Naive thymus-derived CD4-positive, alpha-beta T cell (primary cell): Measurements from ENCODE around the gene SEC14L3. TPM values are rescaled to one million over a fixed set of nuclear protein-coding genes. Genes with fewer than 3 reads are reported as not detected.

Source experiments
- ATAC-seq: fragments of 150-1000 bp; cut with Tn5 transposase; 2 replicates; pipeline ENCODE4 v1.10.0; 2021; ENCODE audit warnings: mild to moderate bottlenecking, moderate library complexity
- CTCF ChIA-PET: fragments of 350-600 bp; sonication (Branson Sonifier 250); formaldehyde crosslinking; loops from one replicate; lab custom pipeline; 2021; ENCODE audit warnings: antibody characterized with exemption; lab: Charles Lee
- POLR2A ChIA-PET: fragments of 350-600 bp; sonication (Branson Sonifier 250); formaldehyde crosslinking; loops from one replicate; lab custom pipeline; 2021; ENCODE audit warnings: antibody characterized with exemption, inconsistent platforms; lab: Charles Lee
- DNase-seq, 9 donors: peaks; one replicate each; pipeline versions ENCODE4 v3.0.0 to v3.0.0-alpha.2; 2020 to 2022; ENCODE audit warnings: mixed read lengths in 1 of 9
- H3K27ac ChIP-seq: one replicate; pipeline ENCODE4 v1.7.0; 2013; ENCODE audit warnings: mild to moderate bottlenecking, low read depth, low read length, moderate library complexity
- H3K27me3 ChIP-seq, 2 donors: one replicate each; pipeline ENCODE4 v1.7.0; 2013; ENCODE audit warnings: low read length in 2 of 2, mild to moderate bottlenecking in 2 of 2, moderate library complexity in 2 of 2; ENCODE audit not compliant: control insufficient read depth in 2 of 2, insufficient read depth in 2 of 2
- H3K36me3 ChIP-seq, 3 experiments: 1 replicate in 2 of 3; 2 replicates in 1 of 3; pipeline ENCODE4 v1.7.0; 2013; ENCODE audit warnings: low read length in 3 of 3, mild to moderate bottlenecking in 3 of 3, moderate library complexity in 1 of 3; ENCODE audit not compliant: insufficient read depth in 3 of 3, control insufficient read depth in 2 of 3
- H3K4me1 ChIP-seq, 2 donors: one replicate each; pipeline ENCODE4 v1.7.0; 2013; ENCODE audit warnings: low read length in 2 of 2, mild to moderate bottlenecking in 2 of 2, moderate library complexity in 1 of 2; ENCODE audit not compliant: control insufficient read depth in 2 of 2, insufficient read depth in 2 of 2
- H3K4me3 ChIP-seq: 2 replicates; pipeline ENCODE4 v1.7.0; 2013; ENCODE audit warnings: mild to moderate bottlenecking, low read length
- H3K9me3 ChIP-seq, 3 experiments: 1 replicate in 2 of 3; 2 replicates in 1 of 3; pipeline ENCODE4 v1.7.0; 2013; ENCODE audit warnings: low read length in 3 of 3; ENCODE audit not compliant: control insufficient read depth in 2 of 3
- H3K27ac Mint-ChIP-seq, 9 donors: one replicate each; pipeline ENCODE4 v1.8.0; 2020 to 2022; ENCODE audit warnings: mixed read lengths in 9 of 9, mild to moderate bottlenecking in 8 of 9, moderate library complexity in 5 of 9, inconsistent platforms in 2 of 9
- H3K27me3 Mint-ChIP-seq, 5 donors: one replicate each; pipeline ENCODE4 v1.8.0; 2021 to 2022; ENCODE audit warnings: mixed read lengths in 5 of 5, mild to moderate bottlenecking in 1 of 5
- H3K36me3 Mint-ChIP-seq, 5 donors: one replicate each; pipeline ENCODE4 v1.8.0; 2020 to 2022; ENCODE audit warnings: mixed read lengths in 5 of 5, mild to moderate bottlenecking in 3 of 5, inconsistent platforms in 1 of 5
- H3K4me1 Mint-ChIP-seq, 7 donors: one replicate each; pipeline ENCODE4 v1.8.0; 2020 to 2022; ENCODE audit warnings: mixed read lengths in 7 of 7, mild to moderate bottlenecking in 3 of 7, inconsistent platforms in 1 of 7
- H3K4me3 Mint-ChIP-seq, 10 donors: one replicate each; pipeline ENCODE4 v1.8.0; 2020 to 2022; ENCODE audit warnings: mild to moderate bottlenecking in 10 of 10, mixed read lengths in 10 of 10, moderate library complexity in 6 of 10, inconsistent platforms in 2 of 10
- H3K9me3 Mint-ChIP-seq, 11 donors: one replicate each; pipeline ENCODE4 v1.8.0; 2020 to 2022; ENCODE audit warnings: mixed read lengths in 11 of 11, mild to moderate bottlenecking in 4 of 11, inconsistent platforms in 1 of 11, moderate library complexity in 1 of 11
- intact Hi-C, 2 donors: fragments of 100-400 bp; cut with micrococcal nuclease; formaldehyde crosslinking; loops; one replicate each; pipeline ENCODE4 v1.15.1; 2023
- polyA plus RNA-seq, 2 donors: library from polyadenylated mRNA; unstranded; fragments of 300-500 nt; fragmentation: Illumina TruSeq; gene quantifications; one replicate each; pipeline ENCODE4 v1.2.3, GENCODE V29; 2021
- total RNA-seq, 6 experiments: library from RNA in 5 of 6; stranded (reverse) in 5 of 6; gene quantifications; 1 replicate in 5 of 6; 2 replicates in 1 of 6; pipeline ENCODE4 v1.2.3 and lab custom pipeline; 2021 to 2026

Gene SEC14L3
- total and polyA plus RNA-seq, 7 experiments from 2014 or later: not detected

GRCh38 chr22:30502153-30502552 is 30.3 kb upstream of the SEC14L3 start:
- no peak overlapping the region for H3K4me3 ChIP-seq
- H3K4me3 Mint-ChIP-seq: no peak overlapping the region
- no peaks in the 10 kb centered on the region for H3K9me3 Mint-ChIP-seq
- no peak overlapping the region for H3K27ac ChIP-seq
- intact Hi-C loops: no loop called here
- ATAC-seq (no peak), DNase-seq (no peak)
- no peaks in the 10 kb centered on the region for H3K36me3 ChIP-seq
- peaks cover 0 to 5% (median 0%) of the 10 kb centered on the region in 7 donors for H3K4me1 Mint-ChIP-seq
- H3K27ac Mint-ChIP-seq: no peak overlapping the region
- peaks cover 0 to 6% of the 10 kb centered on the region in 2 donors for H3K27me3 ChIP-seq
- H3K27me3 Mint-ChIP-seq: peaks cover 18 to 44% (median 29%) of the 10 kb centered on the region in 5 donors
- no peaks in the 10 kb centered on the region for H3K9me3 ChIP-seq
- H3K4me1 ChIP-seq: no peaks in the 10 kb centered on the region
- CTCF ChIA-PET: no interaction called here
- no peaks in the 10 kb centered on the region for H3K36me3 Mint-ChIP-seq
- POLR2A ChIA-PET: no interaction called here

GRCh38 chr22:30500628-30501027 is 28.8 kb upstream of the SEC14L3 start:
- intact Hi-C loops: no loop called here
- Histone ChIP-seq H3K4me3 (no peak overlapping the region), H3K27ac (no peak overlapping the region), H3K9me3 (no peaks in the 10 kb centered on the region), H3K27me3 (peaks cover 0 to 6% of the 10 kb centered on the region in 2 donors), H3K4me1 (no peaks in the 10 kb centered on the region), H3K36me3 (no peaks in the 10 kb centered on the region)
- H3K4me1 Mint-ChIP-seq: peaks cover 0 to 5% (median 0%) of the 10 kb centered on the region in 7 donors
- ChIA-PET POLR2A (no interaction called here), CTCF (no interaction called here)
- no peak overlapping the region for H3K27ac Mint-ChIP-seq
- DNase-seq (no peak), ATAC-seq (no peak)
- H3K9me3 Mint-ChIP-seq: no peaks in the 10 kb centered on the region
- H3K36me3 Mint-ChIP-seq: no peaks in the 10 kb centered on the region
- H3K27me3 Mint-ChIP-seq: peaks cover 12 to 41% (median 21%) of the 10 kb centered on the region in 5 donors
- no peak overlapping the region for H3K4me3 Mint-ChIP-seq

- intact Hi-C loops: no loop called here
- Mint-ChIP-seq H3K27ac (no peak overlapping the region), H3K4me1 (no peaks in the 10 kb centered on the region), H3K27me3 (peaks cover 0 to 25% (median 9%) of the 10 kb centered on the region in 5 donors), H3K36me3 (no peaks in the 10 kb centered on the region), H3K9me3 (no peaks in the 10 kb centered on the region), H3K4me3 (no peak overlapping the region)
- ATAC-seq (no peak), DNase-seq (no peak)
- ChIA-PET CTCF (no interaction called here), POLR2A (no interaction called here)
- Histone ChIP-seq H3K4me1 (no peaks in the 10 kb centered on the region), H3K27me3 (no peaks in the 10 kb centered on the region), H3K4me3 (no peak overlapping the region), H3K27ac (no peak overlapping the region), H3K9me3 (no peaks in the 10 kb centered on the region), H3K36me3 (no peaks in the 10 kb centered on the region)
Measured at GRCh38 chr22:30497466-30498150, 25.8 kb upstream of the SEC14L3 start.

GRCh38 chr22:30495041-30495784 is 23.4 kb upstream of the SEC14L3 start:
- H3K27ac Mint-ChIP-seq: no peak overlapping the region

GRCh38 chr22:30492144-30492543 is 20.3 kb upstream of the SEC14L3 start:
- ATAC-seq (no peak), DNase-seq (no peak)
- H3K4me3 Mint-ChIP-seq: no peak overlapping the region
- H3K9me3 Mint-ChIP-seq: no peaks in the 10 kb centered on the region
- H3K27me3 Mint-ChIP-seq: peaks cover 0 to 8% (median 4%) of the 10 kb centered on the region in 5 donors
- no peak overlapping the region for H3K27ac Mint-ChIP-seq
- Histone ChIP-seq H3K9me3 (no peaks in the 10 kb centered on the region), H3K4me1 (no peaks in the 10 kb centered on the region), H3K27me3 (no peaks in the 10 kb centered on the region), H3K4me3 (no peak overlapping the region), H3K27ac (no peak overlapping the region), H3K36me3 (no peaks in the 10 kb centered on the region)
- CTCF ChIA-PET: no interaction called here
- no peaks in the 10 kb centered on the region for H3K4me1 Mint-ChIP-seq
- no peaks in the 10 kb centered on the region for H3K36me3 Mint-ChIP-seq
- POLR2A ChIA-PET: no interaction called here
- intact Hi-C loops: no loop called here

More at GRCh38 chr22:30495041-30495784, 23.4 kb upstream of the SEC14L3 start:
- H3K4me3 Mint-ChIP-seq: no peak overlapping the region
- DNase-seq: no peak
- no peaks in the 10 kb centered on the region for H3K36me3 ChIP-seq
- H3K27ac ChIP-seq: no peak overlapping the region
- H3K4me1 Mint-ChIP-seq: no peaks in the 10 kb centered on the region
- H3K27me3 Mint-ChIP-seq: peaks cover 1 to 12% (median 8%) of the 10 kb centered on the region in 5 donors
- H3K36me3 Mint-ChIP-seq: no peaks in the 10 kb centered on the region
- no peaks in the 10 kb centered on the region for H3K27me3 ChIP-seq
- ATAC-seq: no peak
- intact Hi-C loops: no loop called here
- ChIA-PET POLR2A (no interaction called here), CTCF (no interaction called here)
- no peaks in the 10 kb centered on the region for H3K4me1 ChIP-seq
- H3K9me3 Mint-ChIP-seq: no peaks in the 10 kb centered on the region
- H3K4me3 ChIP-seq: no peak overlapping the region
- no peaks in the 10 kb centered on the region for H3K9me3 ChIP-seq

GRCh38 chr22:30491381-30491780 is 19.6 kb upstream of the SEC14L3 start:
- DNase-seq (no peak), ATAC-seq (no peak)
- Histone ChIP-seq H3K9me3 (no peaks in the 10 kb centered on the region), H3K4me3 (no peak overlapping the region), H3K27me3 (no peaks in the 10 kb centered on the region), H3K36me3 (no peaks in the 10 kb centered on the region), H3K27ac (no peak overlapping the region), H3K4me1 (no peaks in the 10 kb centered on the region)
- Mint-ChIP-seq H3K27me3 (peaks cover 0 to 8% (median 4%) of the 10 kb centered on the region in 5 donors), H3K4me3 (no peak overlapping the region), H3K36me3 (no peaks in the 10 kb centered on the region), H3K27ac (no peak overlapping the region), H3K4me1 (no peaks in the 10 kb centered on the region), H3K9me3 (no peaks in the 10 kb centered on the region)
- CTCF ChIA-PET: no interaction called here
- intact Hi-C loops: no loop called here
- POLR2A ChIA-PET: no interaction called here
